Measurements from ENCODE around the gene SURF2. TPM values are rescaled to one million over a fixed set of nuclear protein-coding genes. Genes with fewer than 3 reads are reported as not detected.

SURF2 gene
- polyA plus RNA-seq, 1 of the 3 experiments (the other 2 are of a cell fraction) = 46.8 TPM

GRCh38 chr9:133331641-133332380 lies 24.5 kb upstream of the SURF2 start (continued):
- TF ChIP-seq YY1 (IDR thresholded peaks at IDR 0.05; ENCODE audit: low read depth) (no peak), TCF12 (IDR thresholded peaks at IDR 0.05) (no peak), MEF2A (IDR thresholded peaks at IDR 0.05; ENCODE audit: borderline replicate concordance, low read depth) (no peak)

GRCh38 chr9:133332381-133332730 lies 24.0 kb upstream of the SURF2 start:
- Histone ChIP-seq H3K79me2 (ENCODE audit: insufficient read depth) (peaks cover 27% of the 10 kb centered on the region), H3K9ac (no peak overlapping the region), H3K27me3 (ENCODE audit: insufficient read depth) (no peaks in the 10 kb centered on the region), H3K36me3 (replicated peaks in 1 of 2; ENCODE audit: control insufficient read depth in 1 of 2, insufficient read depth in 2 of 2, low read length in 1 of 2) (peaks cover 38 to 46% of the 10 kb centered on the region in 2 experiments), H3K4me2 (no peak overlapping the region), H3K9me3 (no peaks in the 10 kb centered on the region), H4K20me1 (ENCODE audit: insufficient read depth) (0 out of 2 replicates have a peak, but pooled peaks cover 13% of the 10 kb centered on the region), H3K4me1 (ENCODE audit: control insufficient read depth in 1 of 2, insufficient read depth in 2 of 2, low read depth in 1 of 2, low read length in 1 of 2) (peaks cover 8 to 15% of the 10 kb centered on the region in 2 experiments; a peak in 1 of 4 replicates), H3K9me2 (no peaks in the 10 kb centered on the region), H2AFZ (ENCODE audit: low read depth) (no peak overlapping the region), H3K27ac (ENCODE audit: low read depth in 2 of 2, low read length in 1 of 2) (no peak overlapping the region), H3F3A (replicated peaks; ENCODE audit: insufficient read depth) (peaks cover 20% of the 10 kb centered on the region), H3K4me3 (ENCODE audit: low read depth in 2 of 2, low read length in 1 of 2) (no peak overlapping the region)
- WGBS (ENCODE audit: low lambda C conversion rate) = 85% methylated on average over 16 of the region's 20 CpGs
- TF ChIP-seq EP300 (IDR thresholded peaks at IDR 0.05; ENCODE audit: borderline replicate concordance in 1 of 2, low read depth in 1 of 2, low read length in 1 of 2) = no peak
- ChIA-PET POLR2A (interaction anchor here (3.8 kb wide), 1 partner anchor 15 kb away, joined by 16 read pairs; the partner anchor contains the start of genes MED22 and RPL7A), CTCF (interaction anchor here (0.6 to 4.8 kb wide), 5 partner anchors 11 to 146 kb away, joined by 3 to 33 read pairs (median 4); partner anchors contain the start of genes MED22 and RPL7A)
- DNase-seq = no peak

- no peak for DNase-seq
- Histone ChIP-seq H3K4me2 (no peak overlapping the region), H2AFZ (ENCODE audit: low read depth) (no peak overlapping the region), H3K9ac (no peak overlapping the region), H3K36me3 (replicated peaks in 1 of 2; ENCODE audit: control insufficient read depth in 1 of 2, insufficient read depth in 2 of 2, low read length in 1 of 2) (peaks cover 38 to 46% of the 10 kb centered on the region in 2 experiments), H3F3A (replicated peaks; ENCODE audit: insufficient read depth) (peaks cover 21% of the 10 kb centered on the region), H3K79me2 (ENCODE audit: insufficient read depth) (peaks cover 27% of the 10 kb centered on the region), H3K9me3 (no peaks in the 10 kb centered on the region), H3K27ac (ENCODE audit: low read depth in 2 of 2, low read length in 1 of 2) (no peak overlapping the region), H3K9me2 (no peaks in the 10 kb centered on the region), H3K27me3 (ENCODE audit: insufficient read depth) (no peaks in the 10 kb centered on the region), H3K4me1 (ENCODE audit: control insufficient read depth in 1 of 2, insufficient read depth in 2 of 2, low read depth in 1 of 2, low read length in 1 of 2) (peaks cover 8 to 15% of the 10 kb centered on the region in 2 experiments; a peak in 1 of 4 replicates), H3K4me3 (ENCODE audit: low read depth in 2 of 2, low read length in 1 of 2) (no peak overlapping the region), H4K20me1 (ENCODE audit: insufficient read depth) (0 out of 2 replicates have a peak, but pooled peaks cover 13% of the 10 kb centered on the region)
- 97% methylated on average over 11 of the region's 11 CpGs for WGBS (ENCODE audit: low lambda C conversion rate)
- ChIA-PET POLR2A (interaction anchor here (3.8 kb wide), 1 partner anchor 15 kb away, joined by 16 read pairs; the partner anchor contains the start of genes MED22 and RPL7A), CTCF (interaction anchor here (0.6 to 4.8 kb wide), 5 partner anchors 10 to 146 kb away, joined by 3 to 33 read pairs (median 4); partner anchors contain the start of genes MED22 and RPL7A)
- TF ChIP-seq MXI1 (IDR thresholded peaks at IDR 0.05; ENCODE audit: low read depth, low read length) (no peak), RCOR1 (IDR thresholded peaks at IDR 0.05; ENCODE audit: low read length) (no peak)
Measured at GRCh38 chr9:133333011-133333410, 23.3 kb upstream of the SURF2 start.

- Histone ChIP-seq H3F3A (replicated peaks; ENCODE audit: insufficient read depth) (peaks cover 21% of the 10 kb centered on the region), H3K4me2 (no peak overlapping the region), H3K9ac (no peak overlapping the region), H4K20me1 (ENCODE audit: insufficient read depth) (0 out of 2 replicates have a peak, but pooled peaks cover 13% of the 10 kb centered on the region), H3K4me3 (ENCODE audit: low read depth in 2 of 2, low read length in 1 of 2) (no peak overlapping the region), H3K79me2 (ENCODE audit: insufficient read depth) (peaks cover 27% of the 10 kb centered on the region), H3K4me1 (ENCODE audit: control insufficient read depth in 1 of 2, insufficient read depth in 2 of 2, low read depth in 1 of 2, low read length in 1 of 2) (peaks cover 8 to 15% of the 10 kb centered on the region in 2 experiments; a peak in 1 of 4 replicates), H3K36me3 (replicated peaks in 1 of 2; ENCODE audit: control insufficient read depth in 1 of 2, insufficient read depth in 2 of 2, low read length in 1 of 2) (peaks cover 38 to 46% of the 10 kb centered on the region in 2 experiments), H3K9me2 (no peaks in the 10 kb centered on the region), H3K9me3 (no peaks in the 10 kb centered on the region), H3K27ac (ENCODE audit: low read depth in 2 of 2, low read length in 1 of 2) (no peak overlapping the region), H3K27me3 (ENCODE audit: insufficient read depth) (no peaks in the 10 kb centered on the region), H2AFZ (ENCODE audit: low read depth) (no peak overlapping the region)
- 100% methylated on average over 3 of the region's 10 CpGs for WGBS (ENCODE audit: low lambda C conversion rate)
- ChIA-PET CTCF (interaction anchor here (1.4 to 4.8 kb wide), 3 partner anchors 10 to 147 kb away, joined by 4 to 33 read pairs (median 6); partner anchors contain the start of genes MED22 and RPL7A), POLR2A (interaction anchor here (0.5 to 3.8 kb wide), 2 partner anchors 14 to 21 kb away, joined by 3 to 16 read pairs; partner anchors contain the start of genes MED22 and RPL7A)
- DNase-seq = no peak
- TF ChIP-seq ELF1 (IDR thresholded peaks at IDR 0.05) (no peak), NRF1 (IDR thresholded peaks at IDR 0.05; ENCODE audit: low read depth, low read length) (no peak), GABPA (IDR thresholded peaks at IDR 0.05; ENCODE audit: low read depth) (no peak), USF2 (IDR thresholded peaks at IDR 0.05; ENCODE audit: borderline replicate concordance, low read depth, low read length) (no peak), YY1 (IDR thresholded peaks at IDR 0.05; ENCODE audit: low read depth) (no peak), RFX5 (IDR thresholded peaks at IDR 0.05; ENCODE audit: low read length) (no peak), EP300 (IDR thresholded peaks at IDR 0.05; ENCODE audit: borderline replicate concordance in 1 of 2, low read depth in 1 of 2, low read length in 1 of 2) (no peak), GATA2 (CRISPR knock-in tag; IDR thresholded peaks at IDR 0.05) (no peak), SMC3 (IDR thresholded peaks at IDR 0.05; ENCODE audit: low read depth, low read length) (no peak), CHD2 (IDR thresholded peaks at IDR 0.05; ENCODE audit: low read length, partially characterized antibody) (no peak), JUND (IDR thresholded peaks at IDR 0.05) (no peak), IRF3 (IDR thresholded peaks at IDR 0.05; ENCODE audit: low read depth, low read length) (no peak), NFIC (IDR thresholded peaks at IDR 0.05; ENCODE audit: borderline replicate concordance) (no peak)
Measured at GRCh38 chr9:133333566-133333965, 22.8 kb upstream of the SURF2 start.
